HG03378 (cell line): ENCODE measurements around the gene C10orf62.
"Not testable (repeated sequence)": the region's sequence is repeated elsewhere in the genome, so short reads cannot be mapped to it uniquely, and the experiment has no call there.

Experiments used
- ATAC-seq: cut with Tn5 transposase; IDR thresholded peaks from one replicate; pipeline ENCODE4 v1.9.1; 2021; ENCODE audit warnings: mild to moderate bottlenecking, moderate library complexity; ENCODE audit not compliant: unreplicated experiment

C10orf62 gene, protein sequence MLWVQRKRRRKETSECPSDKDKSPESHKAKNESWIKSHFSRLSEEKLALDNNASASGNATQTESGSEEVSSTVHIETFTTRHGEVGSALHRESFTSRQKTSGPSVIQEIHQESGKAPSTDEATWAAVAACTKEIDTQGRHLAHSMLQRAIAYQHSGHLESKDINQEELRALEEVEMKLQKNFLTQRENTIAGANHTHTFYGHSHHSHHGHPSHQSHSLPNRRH

DNA sequence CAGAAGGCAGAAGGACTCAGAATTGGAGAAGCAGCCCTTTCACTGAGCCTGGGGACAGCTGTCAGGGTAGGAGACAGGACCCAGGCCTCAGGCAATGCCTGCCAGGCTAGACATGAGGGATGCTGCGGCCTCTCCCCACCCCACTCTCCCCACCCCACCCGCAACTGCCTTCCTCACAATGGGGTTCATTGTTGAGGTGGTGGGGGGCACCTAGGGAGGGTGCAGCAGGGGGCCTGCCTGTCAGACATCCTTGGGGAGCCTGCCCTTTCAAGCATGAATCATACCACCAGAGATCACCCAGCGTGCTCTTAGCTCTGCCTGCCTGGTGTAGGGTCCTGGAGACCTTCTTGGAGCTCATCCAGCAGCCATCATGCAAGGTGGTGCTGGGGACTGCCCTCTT is at the start of gene C10orf62:
TSS of gene C10orf62 (plus strand) at position 243 of the 400 bp plus-strand sequence. CDS start 177 bp downstream, outside the sequence.
- no peak for ATAC-seq

DNA sequence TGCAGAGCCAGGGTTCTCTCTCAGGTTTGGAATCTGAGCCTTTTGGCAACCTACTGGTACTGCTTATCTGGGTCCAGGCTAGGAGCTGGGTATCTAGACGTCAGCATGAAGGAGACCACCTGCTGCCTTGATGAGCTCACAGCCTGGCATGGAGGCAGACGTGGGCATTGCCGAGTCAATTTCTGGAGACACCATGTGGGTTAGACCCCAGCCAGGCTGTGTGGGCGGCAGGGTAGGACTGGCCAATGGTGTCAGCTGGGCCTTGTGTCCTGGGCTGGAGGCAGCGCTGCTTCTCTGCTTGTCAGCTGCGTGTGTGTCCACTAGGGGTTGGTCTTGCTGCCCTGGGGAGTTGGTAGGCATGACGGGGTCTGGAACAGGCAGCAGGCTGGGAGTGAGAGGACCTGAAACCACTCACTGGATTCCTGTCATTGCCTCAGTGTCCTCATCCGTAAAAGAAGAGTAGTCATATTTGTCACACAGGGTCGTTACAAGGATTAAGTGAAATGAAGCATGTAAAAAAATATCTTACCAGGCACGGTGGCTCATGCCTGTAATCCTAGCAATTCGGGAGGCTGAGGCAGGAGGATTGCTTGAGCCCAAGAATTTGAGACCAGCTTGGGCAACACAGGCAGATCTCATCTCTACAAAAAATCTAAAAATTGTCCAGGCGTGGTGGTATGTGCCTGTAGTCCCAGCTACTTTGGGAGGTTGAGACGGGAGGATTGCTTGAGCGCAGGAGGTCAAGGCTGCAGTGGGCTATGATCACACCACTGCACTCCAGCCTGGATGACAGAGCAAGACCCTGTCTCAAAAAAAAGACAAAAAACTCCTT is 48.6 kb upstream of the C10orf62 start:
- no peak for ATAC-seq

DNA sequence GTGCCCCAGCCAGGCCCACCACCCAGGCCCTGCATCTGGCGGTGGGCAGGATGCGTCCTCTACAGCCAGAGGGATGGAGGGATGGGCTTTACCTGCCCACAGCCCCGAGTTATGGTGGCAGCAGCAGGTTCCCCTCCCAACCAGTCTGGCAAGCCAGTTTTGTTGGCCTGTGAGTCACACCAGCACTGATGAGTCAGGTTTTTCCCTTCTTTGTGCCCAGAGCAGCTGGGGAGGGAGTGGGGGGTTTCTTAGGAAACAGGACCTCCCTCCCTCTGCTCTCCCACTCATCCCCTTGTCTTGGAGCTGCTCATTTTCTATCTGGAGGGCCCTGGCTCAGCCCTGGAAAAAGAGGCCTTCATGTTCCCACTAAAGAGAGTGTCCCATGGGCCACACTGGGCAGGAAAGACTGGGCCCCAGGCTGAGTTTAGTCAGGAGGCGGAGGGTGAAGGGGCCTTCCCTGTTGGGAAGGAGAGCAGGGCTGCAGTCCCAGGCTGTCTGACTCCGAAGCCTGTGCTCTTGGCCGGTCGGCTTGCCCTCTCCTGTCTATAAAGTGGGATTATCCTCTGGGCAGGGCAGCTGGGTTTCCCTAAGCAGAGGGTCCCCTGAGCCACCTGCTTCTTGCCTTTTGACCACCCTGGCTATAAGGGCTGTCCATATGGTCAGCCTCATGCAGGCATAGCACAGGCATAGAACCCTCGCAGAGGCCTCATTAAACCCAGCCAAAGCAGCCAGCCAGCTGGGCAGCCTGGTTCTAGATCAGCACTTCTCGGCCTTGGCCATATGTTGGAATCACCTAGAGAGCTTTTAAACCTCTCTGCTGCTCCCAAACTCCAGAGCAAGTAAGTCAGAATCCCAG is 47.1 kb upstream of the C10orf62 start:
- ATAC-seq = no peak

DNA sequence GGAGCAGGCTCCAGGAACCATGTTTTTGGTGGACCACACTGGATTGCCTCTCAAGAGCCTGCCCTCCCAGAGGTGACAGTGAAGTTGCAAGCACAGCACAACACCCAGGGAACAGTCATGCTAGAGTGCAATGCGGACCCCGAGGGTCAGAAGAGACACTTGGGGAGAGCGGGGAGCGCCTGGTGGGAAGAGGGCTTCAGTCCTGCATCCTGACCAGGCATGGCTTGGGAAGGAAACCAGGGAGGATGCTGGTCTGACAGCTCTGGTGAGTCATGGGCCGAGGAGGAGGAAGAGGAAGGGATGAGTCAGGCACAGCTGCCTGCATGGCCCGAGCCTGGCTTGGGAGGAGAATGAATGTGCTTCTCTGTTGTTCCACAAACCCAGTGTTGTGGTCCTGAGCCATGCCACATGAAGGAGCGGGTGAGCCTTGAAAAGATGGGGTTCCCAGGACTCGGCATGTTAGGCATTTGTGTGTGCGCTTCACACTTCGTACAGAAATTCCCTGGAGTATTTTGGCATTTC is 46.4 kb upstream of the C10orf62 start:
- no peak for ATAC-seq

DNA sequence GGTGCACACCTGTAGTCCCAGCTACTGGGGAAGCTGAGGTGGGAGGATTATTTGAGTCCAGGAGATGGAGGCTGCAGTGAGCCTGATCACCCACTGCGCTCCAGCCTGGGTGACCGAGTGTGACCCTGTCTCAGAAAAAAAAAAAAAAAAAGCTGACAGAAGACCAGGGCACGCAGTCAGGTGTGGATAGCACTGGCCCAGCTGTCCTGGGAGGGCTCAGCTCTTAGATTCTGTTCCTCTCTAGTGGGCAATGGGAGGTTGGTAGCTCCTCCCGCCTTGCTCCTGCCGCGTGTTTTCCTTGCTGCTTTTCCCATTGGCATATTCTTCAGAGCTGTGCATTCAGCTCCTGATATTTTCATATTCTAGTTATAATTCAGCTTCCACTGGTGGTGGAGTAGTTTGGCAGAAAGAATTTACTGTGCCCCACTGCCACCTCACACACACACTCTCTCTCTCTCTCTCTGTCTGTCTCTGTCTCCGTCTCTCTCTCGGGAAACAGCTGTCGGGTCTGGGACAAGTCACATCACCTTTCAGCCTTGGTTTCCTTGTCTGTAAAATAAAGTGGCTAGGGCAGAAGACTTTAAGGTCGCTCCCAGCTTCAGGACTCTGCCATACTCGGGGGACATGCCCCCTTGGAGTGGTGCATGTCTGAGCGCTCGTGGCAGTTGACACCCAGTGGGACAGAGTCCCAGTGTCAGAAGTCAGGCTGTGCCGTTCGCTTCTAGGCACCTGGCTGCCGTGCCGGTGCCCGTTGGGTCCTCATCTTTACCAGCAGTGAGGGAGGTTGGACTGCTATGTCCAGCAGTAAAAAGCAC is 42.9 kb upstream of the C10orf62 start:
- no peak for ATAC-seq

DNA sequence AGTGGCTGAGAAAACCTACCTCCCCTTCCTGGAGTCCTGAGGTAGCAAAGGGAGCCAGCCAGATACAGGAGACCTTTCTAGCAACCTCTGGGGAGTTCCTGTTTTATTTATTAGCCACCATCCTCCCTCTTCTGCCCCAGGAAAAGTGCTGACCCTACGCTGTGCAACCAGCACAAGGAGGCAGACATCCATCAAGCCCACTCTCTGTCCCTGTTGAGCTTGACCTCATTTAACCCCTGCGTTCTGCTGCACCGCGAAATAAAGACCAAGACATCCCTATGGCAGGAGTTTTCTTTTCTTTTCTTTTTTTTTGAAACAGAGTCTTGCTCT is 42.3 kb upstream of the C10orf62 start:
- ATAC-seq = no peak

DNA sequence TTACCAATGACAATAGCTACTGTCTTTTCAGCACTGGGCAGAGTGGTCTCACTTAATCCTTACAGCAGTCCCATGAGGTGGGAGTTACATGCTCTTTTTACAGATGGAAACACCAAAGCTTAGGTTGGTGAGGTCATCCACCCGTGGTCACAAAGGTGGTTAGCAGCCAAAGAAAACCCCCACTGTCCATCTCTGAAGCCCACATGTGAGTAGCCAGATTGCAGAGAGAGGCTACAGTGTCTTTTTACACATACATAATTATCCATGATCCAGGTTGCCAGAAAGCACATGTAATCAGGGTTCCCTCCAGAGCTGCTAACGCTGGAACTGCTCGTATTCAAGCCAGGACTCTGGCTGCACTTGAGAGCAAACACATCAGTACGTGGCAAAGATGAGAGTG is 41.6 kb upstream of the C10orf62 start:
- no peak for ATAC-seq

DNA sequence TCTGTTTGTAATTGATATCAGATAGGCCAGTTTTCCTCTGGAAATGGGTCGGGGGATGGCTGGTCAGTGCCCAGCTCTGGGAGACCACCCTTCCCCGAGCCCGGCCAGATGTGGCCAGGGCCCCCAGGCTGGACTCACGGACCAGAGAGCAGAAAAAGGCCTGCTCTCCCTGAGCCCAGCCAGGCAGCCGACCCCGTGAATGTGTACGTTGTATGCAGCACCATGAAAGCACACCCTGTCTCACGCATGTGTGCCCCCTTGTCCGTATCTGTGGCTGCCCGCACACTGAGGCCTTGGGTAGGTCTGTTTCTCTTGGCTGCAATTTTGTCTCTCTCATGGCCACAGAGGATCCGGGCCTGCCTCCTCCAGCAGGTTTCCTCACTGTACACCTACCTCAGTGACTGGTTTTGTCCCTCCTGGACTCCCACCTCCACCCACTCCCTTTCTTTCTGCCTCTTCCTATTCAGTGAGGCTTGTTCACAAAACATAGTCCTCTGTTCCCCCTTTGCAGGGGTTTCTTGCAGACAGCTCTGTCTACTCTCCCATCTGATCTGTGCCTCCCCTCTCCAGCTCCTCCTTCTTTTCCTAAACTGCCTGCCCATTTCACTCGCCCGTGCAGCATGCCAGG is 40.6 kb upstream of the C10orf62 start:
- no peak for ATAC-seq

DNA sequence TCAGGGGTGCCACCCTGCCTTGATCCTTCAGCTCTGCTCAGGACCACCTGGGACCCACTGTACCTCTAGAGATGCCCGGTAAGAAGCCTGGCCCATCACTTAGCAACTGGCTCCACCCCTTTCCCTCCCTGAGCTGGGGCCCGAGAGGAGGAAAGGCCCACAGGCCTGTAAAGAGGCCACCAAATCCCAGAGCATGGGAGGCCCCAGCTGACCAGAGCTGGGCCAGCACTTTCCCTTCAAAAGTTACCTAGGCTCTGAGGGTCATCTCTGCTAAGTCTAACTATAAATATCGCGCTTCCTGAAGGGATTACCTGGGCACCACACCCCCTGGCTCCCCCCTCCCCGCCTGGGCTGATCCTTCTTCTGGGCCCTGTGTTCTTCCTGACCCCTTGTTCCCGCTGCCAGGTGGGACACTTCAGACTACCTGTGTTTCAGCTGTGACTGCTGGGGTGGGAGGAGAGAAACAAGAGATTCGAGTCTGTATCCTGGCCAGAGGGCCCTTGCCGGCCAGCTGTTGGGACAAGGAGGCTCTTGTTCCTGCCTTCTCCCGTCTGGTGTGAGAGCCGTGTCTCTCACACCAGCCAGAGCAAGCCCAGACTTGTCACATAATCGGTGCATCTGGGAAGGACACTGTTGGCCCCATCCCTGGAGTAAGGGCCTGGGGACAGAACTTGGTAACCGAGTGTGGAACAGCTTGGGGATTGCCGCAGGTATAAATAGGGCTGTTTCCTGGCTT is 39.8 kb upstream of the C10orf62 start:
- ATAC-seq = no peak

DNA sequence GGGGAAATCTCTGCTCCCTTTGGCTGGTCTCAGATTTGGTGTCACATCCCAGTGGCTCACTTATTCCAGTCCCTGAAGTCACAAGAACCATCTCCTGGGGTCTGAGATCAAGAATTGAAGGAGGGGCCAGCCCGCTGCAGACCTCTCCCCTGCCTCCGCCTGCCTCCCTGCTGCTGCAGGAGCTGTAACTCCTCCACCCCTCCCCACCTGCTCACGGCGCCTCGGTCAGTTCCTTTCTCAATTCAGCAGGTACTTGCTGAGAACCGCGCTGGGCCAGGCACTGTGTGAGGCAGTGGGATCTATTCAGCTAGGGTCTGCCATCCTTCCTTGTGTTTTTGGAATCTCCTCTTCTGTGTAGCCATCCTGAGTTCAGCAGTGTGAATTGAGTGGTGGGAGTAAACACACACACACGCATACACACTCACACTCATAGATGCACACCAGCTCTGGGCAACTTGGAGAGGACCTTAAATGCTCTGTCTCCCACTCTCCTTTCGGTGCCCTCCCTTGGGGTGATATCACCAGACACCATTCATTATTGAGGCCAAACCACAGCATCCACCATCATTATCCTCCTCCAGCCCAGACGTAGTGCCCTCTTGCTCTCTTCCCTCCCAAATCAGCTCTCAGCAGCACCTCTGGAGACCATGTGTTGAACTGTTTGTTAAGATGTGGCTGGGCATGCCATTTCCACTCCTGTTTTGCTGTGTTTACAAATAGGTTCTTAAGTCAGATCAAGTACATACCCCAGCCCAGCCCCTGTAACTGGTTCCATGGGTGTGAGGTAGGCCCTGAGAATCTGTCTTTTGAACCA is 39.0 kb upstream of the C10orf62 start:
- ATAC-seq = no peak

DNA sequence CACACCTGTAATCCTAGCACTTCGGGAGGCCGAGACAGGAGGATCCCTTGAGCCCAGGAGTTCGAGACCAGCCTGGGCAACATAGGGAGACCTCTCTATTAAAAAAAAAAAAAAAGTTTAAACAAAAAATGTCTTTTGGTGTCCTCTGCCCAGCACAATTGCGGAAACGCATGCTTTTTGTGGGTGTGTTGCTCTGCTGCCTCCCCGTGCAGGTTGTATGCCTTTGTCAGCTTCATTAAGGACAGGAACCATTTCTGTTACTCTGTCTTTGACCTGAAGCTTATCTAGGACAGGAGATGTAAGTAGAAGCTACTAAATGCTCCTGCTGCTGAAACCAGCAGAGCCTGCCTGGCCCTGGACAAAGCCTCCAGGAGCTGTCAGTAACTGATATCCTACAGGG is 38.2 kb upstream of the C10orf62 start:
- no peak for ATAC-seq

DNA sequence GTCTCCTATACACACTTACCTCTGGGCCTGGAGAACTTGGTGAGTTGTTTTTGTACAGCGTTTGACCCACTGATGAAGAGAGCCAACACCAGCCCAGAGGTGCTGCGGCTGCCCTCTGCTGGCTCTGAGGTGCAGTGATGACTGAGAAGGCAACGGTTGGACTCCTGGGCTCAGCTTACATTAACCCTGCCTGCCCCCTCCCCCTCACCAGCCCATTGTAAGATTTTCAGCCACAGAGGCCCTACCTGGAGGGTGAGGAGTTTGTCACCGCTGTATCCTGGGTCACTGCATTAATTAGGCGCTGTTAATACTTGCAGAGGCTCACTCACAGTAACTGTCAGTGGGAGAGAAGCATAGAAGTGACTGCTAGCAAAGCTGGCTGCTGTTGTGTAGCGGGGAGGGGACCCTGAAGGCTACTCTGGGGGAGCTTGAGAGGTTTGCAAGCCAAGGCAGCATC is 35.9 kb upstream of the C10orf62 start:
- ATAC-seq = no peak

DNA sequence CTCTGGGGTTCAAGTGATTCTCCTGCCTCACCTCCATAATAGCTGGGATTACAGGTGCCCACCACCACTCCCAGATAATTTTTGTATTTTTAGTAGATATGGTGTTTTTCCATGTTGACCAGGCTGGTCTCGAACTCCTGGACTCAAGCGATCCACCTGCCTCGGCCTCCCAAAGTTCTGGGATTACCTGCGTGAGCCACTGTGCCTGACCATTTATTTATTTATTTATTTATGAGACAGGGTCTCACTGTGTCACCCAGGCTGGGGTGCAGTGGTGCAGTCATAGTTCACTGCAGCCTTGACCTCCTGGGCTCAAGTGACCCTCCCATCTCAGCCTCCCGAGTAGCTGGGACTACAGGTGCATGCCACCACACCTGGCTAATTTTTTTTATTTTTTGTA is 35.2 kb upstream of the C10orf62 start:
- ATAC-seq = not testable (repeated sequence)

DNA sequence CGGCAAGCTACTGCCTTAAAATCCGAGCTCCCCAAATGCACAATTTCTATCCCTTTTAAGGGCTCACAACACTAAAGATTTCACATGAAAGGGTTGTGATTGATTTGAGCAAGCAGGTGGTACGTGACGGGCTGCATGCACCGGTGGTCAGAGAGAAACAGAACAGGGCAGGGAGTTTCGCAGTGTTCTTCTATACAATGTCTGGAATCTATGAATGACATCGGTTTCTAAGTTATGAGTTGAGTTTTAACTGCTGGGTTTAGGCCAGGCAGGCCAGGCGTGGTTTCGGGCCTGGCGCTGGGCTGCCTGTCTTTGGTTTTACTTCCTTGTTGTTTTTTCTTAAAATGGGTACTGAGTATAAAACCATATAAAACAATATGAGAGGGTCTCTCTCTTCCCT is 34.0 kb upstream of the C10orf62 start:
- ATAC-seq = not testable (repeated sequence)

DNA sequence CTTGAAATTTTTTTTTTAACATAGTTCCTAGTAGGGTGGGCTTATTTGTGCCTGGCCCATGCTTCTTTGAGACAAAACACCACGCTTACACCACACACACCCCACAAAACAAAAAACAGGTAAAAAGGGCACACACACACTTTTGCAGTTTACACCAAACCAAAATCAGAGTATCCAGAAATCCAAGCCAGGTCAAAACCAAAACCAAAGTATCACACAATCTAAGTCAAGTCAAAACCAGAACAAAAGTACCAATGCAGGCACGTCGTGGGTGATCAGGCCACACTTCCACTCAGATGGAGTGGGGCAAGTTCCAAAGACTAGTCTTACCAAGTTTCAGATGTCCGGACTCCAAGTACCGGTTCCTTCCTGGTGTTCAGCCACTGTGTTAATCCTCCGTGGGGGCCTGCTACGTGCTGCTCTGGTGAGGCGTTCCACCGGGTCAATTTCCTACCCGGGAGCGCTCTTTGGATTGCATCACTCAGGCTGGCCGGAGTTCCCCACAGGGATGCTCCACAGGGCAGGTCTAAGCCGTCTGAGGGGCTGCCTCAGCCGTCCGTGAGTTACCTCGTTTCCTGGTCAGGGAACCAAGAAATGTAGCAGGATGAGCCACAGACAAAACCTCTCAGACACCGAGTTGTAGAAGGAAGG is 28.7 kb upstream of the C10orf62 start:
- not testable (repeated sequence) for ATAC-seq

DNA sequence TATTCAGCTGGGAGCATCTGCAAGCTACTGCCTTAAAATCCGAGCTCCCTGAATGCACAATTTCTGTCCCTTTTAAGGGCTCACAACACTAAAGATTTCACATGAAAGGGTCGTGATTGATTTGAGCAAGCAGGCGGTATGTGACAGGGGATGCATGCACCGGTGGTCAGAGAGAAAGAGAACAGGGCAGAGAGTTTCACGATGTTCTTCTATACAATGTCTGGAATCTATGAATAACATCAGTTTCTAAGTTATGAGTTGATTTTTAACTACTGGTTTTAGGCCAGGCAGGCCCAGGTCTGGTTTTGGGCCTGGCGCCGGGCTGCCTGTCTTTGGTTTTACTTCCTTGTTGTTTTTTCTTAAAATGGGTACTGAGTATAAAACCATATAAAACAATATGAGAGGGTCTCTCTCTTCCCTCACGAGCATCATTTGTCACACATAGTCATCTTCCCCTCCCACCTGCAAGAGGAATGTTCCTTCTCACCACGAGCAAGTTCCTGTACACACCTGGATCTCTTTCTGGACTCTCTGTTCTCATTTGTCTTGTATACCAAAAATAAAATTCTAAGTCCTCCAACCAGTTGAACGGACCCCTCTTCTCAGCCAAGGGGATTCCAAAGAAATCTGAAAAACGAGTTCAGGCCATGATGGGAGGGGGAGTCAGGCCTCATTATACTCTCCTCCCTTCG is 28.0 kb upstream of the C10orf62 start:
- ATAC-seq = not testable (repeated sequence)

DNA sequence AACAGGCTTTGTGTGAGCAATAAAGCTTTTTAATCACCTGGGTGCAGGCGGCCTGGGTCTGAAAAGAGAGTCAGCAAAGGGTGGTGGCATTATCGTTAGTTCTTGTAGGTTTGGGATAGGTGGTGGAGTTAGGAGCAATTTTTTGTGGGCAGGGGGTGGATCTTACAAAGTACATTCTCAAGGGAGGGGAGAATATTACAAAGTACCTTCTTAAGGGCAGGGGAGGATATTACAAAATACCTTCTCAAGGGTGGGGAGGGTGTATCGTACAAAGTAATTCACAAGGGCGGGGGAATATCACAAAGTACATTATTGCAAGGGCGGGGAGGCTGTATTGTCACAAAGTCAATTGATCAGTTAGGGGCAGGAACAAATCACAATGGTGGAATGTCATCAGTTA is 27.2 kb upstream of the C10orf62 start:
- not testable (repeated sequence) for ATAC-seq
